HG03521 (cell line): Measurements from ENCODE around the gene GPR26.
"Not testable (repeated sequence)": the region's sequence is repeated elsewhere in the genome, so short reads cannot be mapped to it uniquely, and the experiment has no call there.

Experiments used
- ATAC-seq: cut with Tn5 transposase; IDR thresholded peaks from one replicate; pipeline ENCODE4 v1.9.1; 2021; ENCODE audit warnings: mild to moderate bottlenecking, moderate library complexity; ENCODE audit not compliant: unreplicated experiment

The GPR26 gene

GRCh38 chr10:123706236-123706635 is 40.1 kb downstream of the GPR26 start:
- ATAC-seq = no peak

DNA sequence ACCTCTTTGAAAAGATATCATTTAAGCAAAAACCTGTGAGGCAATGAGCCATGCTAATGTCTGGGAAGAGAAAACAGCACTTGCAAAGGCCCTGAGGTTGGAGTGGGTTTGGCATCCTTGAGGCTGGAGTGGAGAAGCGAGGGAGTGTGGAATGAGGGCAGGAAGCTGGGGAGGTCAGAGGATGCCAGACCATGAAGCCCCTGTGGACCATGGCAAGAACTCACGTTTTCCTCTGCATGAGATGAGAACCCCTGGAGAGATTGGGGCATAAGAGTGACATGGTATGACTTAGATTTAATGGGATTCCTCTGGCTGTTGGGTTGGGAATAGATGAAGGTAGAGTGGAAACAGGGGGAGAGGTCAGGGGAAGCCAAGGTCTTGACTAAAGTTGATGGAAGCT is 49.4 kb downstream of the GPR26 start:
- ATAC-seq = no peak

DNA sequence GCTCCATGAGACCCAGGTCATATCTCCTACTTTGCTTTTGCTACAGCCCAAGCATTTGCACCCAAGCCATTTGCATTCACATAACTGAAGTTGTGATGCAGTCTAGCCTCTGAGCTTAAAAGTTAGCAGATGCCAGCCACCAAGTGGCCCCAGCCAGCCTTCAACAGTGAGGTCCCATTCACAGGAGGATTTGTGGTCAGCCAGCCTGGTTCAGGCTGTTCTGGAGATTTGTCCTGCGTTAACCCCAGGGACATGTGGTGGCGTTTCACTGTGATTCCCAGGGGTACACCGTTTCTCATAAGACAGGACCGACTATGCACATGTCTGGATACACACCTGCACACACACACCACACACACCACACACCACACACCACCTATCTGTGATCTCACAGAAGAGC is 51.2 kb downstream of the GPR26 start:
- ATAC-seq = no peak

GRCh38 chr10:123718544-123719060 is 52.4 kb downstream of the GPR26 start:
- no peak for ATAC-seq

GRCh38 chr10:123720536-123720935 is 54.4 kb downstream of the GPR26 start:
- ATAC-seq = no peak

GRCh38 chr10:123721441-123722049 is 55.4 kb downstream of the GPR26 start:
- no peak for ATAC-seq

GRCh38 chr10:123722351-123722750 is 56.2 kb downstream of the GPR26 start:
- ATAC-seq = no peak

- ATAC-seq = no peak
Observed at GRCh38 chr10:123724747-123725146, 58.6 kb downstream of the GPR26 start.

GRCh38 chr10:123726381-123726780 is 60.2 kb downstream of the GPR26 start:
- ATAC-seq = no peak

DNA sequence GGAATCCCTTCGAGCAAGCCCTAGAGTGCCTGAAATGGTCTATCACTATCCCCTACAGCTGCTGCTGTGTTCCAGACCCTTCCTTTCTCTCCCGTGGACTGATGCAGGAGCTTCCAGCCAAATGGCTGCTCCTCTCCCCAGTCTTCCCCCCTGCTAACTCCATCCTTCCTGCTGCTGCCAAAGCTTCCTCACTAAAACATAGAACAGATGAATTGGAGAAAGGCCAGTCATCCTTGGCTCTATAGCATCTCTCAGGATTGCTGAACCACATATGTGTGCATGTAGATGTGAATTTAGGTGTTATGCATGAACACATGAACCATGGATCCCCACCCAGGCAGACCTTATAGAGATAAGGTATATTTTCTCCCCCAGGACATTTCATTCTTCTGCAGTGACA is 60.7 kb downstream of the GPR26 start:
- ATAC-seq = no peak

- ATAC-seq = no peak
Observed at GRCh38 chr10:123729523-123729922, 63.4 kb downstream of the GPR26 start.

DNA sequence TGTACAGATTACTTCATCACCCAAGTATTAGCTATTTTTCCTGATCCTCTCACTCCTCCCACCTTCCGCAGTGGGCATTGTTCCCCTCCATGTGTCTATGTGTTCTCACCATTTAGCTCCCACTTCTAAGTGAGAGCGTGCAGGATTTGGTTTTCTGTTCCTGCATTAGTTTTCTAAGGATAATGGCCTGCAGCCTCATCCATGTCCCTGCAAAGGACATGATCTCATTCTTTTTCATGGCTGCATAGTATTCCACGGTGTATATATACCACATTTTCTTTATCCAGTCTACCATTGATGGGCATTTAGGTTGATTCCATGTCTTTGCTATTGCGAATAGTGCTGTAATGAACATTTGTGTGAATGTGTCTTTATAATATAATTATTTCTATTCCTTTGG is 70.8 kb downstream of the GPR26 start:
- not testable (repeated sequence) for ATAC-seq

DNA sequence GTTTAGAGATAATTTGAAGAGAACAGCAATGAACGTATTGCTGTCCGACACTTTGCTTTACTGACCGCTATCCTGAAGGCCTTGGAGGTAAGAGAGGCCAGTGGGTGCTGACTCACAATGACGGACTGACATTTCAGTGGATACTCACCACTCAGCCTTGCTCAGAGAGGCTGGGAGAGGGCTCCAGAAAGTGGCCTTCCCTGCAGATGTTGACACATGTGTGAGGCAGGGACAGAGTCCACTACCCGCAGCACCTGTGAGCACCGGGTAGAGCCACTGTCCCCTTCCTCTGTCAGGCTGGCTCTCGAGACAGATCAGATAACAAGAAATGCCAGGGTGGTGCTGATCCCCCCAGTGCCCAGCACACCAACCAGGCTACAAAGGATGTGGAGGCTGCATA is 75.0 kb downstream of the GPR26 start:
- no peak for ATAC-seq

DNA sequence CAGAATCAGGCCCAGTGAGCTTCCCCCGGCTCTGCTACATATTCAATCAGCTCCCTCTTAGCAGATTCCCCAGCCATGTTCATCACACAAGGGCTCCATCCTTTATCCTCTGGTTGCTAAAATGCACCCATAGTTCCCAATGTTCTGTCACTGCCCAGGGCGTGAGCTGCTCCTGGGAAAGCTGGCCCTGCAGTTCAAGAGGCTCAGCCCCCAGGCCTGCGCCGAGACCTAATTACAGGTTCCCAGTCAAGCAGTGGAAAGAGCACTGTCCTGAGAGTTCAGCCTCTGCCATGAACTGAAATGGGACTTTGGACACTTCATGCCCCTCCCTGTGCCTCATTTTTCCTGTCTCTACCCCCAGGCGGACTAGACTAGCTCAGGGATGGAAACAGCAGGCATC is 75.6 kb downstream of the GPR26 start:
- ATAC-seq = no peak

GRCh38 chr10:123742751-123743440 is 76.7 kb downstream of the GPR26 start:
- no peak for ATAC-seq

- no peak for ATAC-seq
Observed at GRCh38 chr10:123743441-123744223, 77.5 kb downstream of the GPR26 start.

GRCh38 chr10:123744224-123744536 is 78.0 kb downstream of the GPR26 start:
- ATAC-seq = no peak
